IMR-90 (cell line): ENCODE results near the gene INPP5A.
A peak's percentile ranks its signal among the peaks of the same experiment; 100 is the strongest.

Experiments
- CEBPB ChIP-seq: IDR thresholded peaks from 2 replicates; pipeline ENCODE4 v1.6.1; 2012; ENCODE audit warnings: low read depth, low read length, improper control_type of control experiment
- CTCF ChIP-seq: conservative IDR thresholded peaks from 2 replicates; pipeline ENCODE4 v1.5.1; 2012; ENCODE audit warnings: mild to moderate bottlenecking, low read depth, low read length, improper control_type of control experiment
- POLR2A ChIP-seq: IDR thresholded peaks from 2 replicates; pipeline ENCODE4 v1.6.1; 2012; ENCODE audit warnings: mild to moderate bottlenecking, low read depth, low read length
- RFX5 ChIP-seq: IDR thresholded peaks from 2 replicates; pipeline ENCODE4 v1.8.0; 2012; ENCODE audit warnings: low read depth, mild to moderate bottlenecking, low read length, moderate library complexity
- USF2 ChIP-seq: fragments of 150-350 bp; IDR thresholded peaks from 2 replicates; pipeline ENCODE4 v1.6.1; 2017; ENCODE audit warnings: mild to moderate bottlenecking, antibody characterized with exemption, low read length, low read depth

- TF ChIP-seq POLR2A (no peak), CTCF (no peak), USF2 (no peak), RFX5 (no peak), CEBPB (peak; percentile 42; the same call in 1 of the 2 replicates)
Measured at GRCh38 chr10:132532749-132533560, 4.6 kb upstream of the INPP5A start.
